Activated CD8-positive, alpha-beta memory T cell treated with anti-CD3 and anti-CD28 coated beads for 36 hours (primary cell): ENCODE results near the gene TAL2. TPM values are rescaled to one million over a fixed set of nuclear protein-coding genes. Genes with fewer than 3 reads are reported as not detected.

Source experiments
- CTCF ChIA-PET: fragments of 350-600 bp; sonication (Branson Sonifier 250); formaldehyde crosslinking; loops from one replicate; lab custom pipeline; 2021; ENCODE audit warnings: antibody characterized with exemption; lab: Charles Lee
- POLR2A ChIA-PET: fragments of 350-600 bp; sonication (Branson Sonifier 250); formaldehyde crosslinking; loops from one replicate; lab custom pipeline; 2021; ENCODE audit warnings: antibody characterized with exemption; lab: Charles Lee
- total RNA-seq, 2 experiments: library from RNA; stranded (reverse); gene quantifications; one replicate each; pipeline ENCODE4 v1.2.3, GENCODE V29; 2021

TAL2 gene
- under 1 TPM in 1 of 2 experiments, not detected in 1; 0.29 TPM for total RNA-seq

GRCh38 chr9:105662184-105663104, at the start of gene TAL2:
Gene TAL2 (plus strand): TSS chr9:105662457. CDS start chr9:105662497, 40 bp downstream.
- CTCF ChIA-PET = no interaction called here

GRCh38 chr9:105621001-105621400, 41.3 kb upstream of the TAL2 start:
- ChIA-PET POLR2A (no interaction called here), CTCF (interaction anchor here (0.6 to 0.7 kb wide), 2 partner anchors 261 to 539 kb away, joined by 3 read pairs; no protein-coding TSS in a partner anchor)

More at GRCh38 chr9:105662184-105663104, at the start of gene TAL2:
- POLR2A ChIA-PET = no interaction called here

- ChIA-PET CTCF (no interaction called here), POLR2A (no interaction called here)
These were observed 37.2 kb upstream of the TAL2 start for GRCh38 chr9:105625088-105625487.

- POLR2A ChIA-PET = no interaction called here
- CTCF ChIA-PET = no interaction called here
These were observed 29.4 kb upstream of the TAL2 start for GRCh38 chr9:105632807-105633206.

GRCh38 chr9:105633411-105633810, 28.8 kb upstream of the TAL2 start:
- ChIA-PET POLR2A (no interaction called here), CTCF (no interaction called here)

- POLR2A ChIA-PET = no interaction called here
- CTCF ChIA-PET = no interaction called here
These were observed 25.9 kb upstream of the TAL2 start for GRCh38 chr9:105636331-105636730.

- POLR2A ChIA-PET = no interaction called here
- CTCF ChIA-PET = interaction anchor here (0.9 kb wide), 1 partner anchor 78 kb away, joined by 3 read pairs; no protein-coding TSS in a partner anchor
These were observed 24.4 kb upstream of the TAL2 start for GRCh38 chr9:105637787-105638395.

- ChIA-PET CTCF (no interaction called here), POLR2A (no interaction called here)
These were observed 22.3 kb upstream of the TAL2 start for GRCh38 chr9:105639936-105640335.

- ChIA-PET CTCF (no interaction called here), POLR2A (no interaction called here)
These were observed 18.5 kb upstream of the TAL2 start for GRCh38 chr9:105643795-105644194.

- ChIA-PET POLR2A (no interaction called here), CTCF (no interaction called here)
These were observed 15.2 kb upstream of the TAL2 start for GRCh38 chr9:105646879-105647594.

GRCh38 chr9:105647595-105648349, 14.5 kb upstream of the TAL2 start:
- POLR2A ChIA-PET = no interaction called here
- CTCF ChIA-PET = no interaction called here

- ChIA-PET CTCF (no interaction called here), POLR2A (no interaction called here)
These were observed 10.5 kb upstream of the TAL2 start for GRCh38 chr9:105651806-105652205.

- ChIA-PET CTCF (interaction anchor here (1.1 kb wide), 1 partner anchor 62 kb away, joined by 3 read pairs; no protein-coding TSS in a partner anchor), POLR2A (no interaction called here)
These were observed 5.9 kb upstream of the TAL2 start for GRCh38 chr9:105656131-105656921.

GRCh38 chr9:105658351-105658750, 3.9 kb upstream of the TAL2 start:
- ChIA-PET POLR2A (no interaction called here), CTCF (no interaction called here)

GRCh38 chr9:105661011-105661410, 1.2 kb upstream of the TAL2 start:
- ChIA-PET POLR2A (no interaction called here), CTCF (no interaction called here)

- POLR2A ChIA-PET = no interaction called here
- CTCF ChIA-PET = no interaction called here
These were observed 1.7 kb downstream of the TAL2 start for GRCh38 chr9:105663914-105664313.

- CTCF ChIA-PET = no interaction called here
- POLR2A ChIA-PET = no interaction called here
These were observed 5.6 kb downstream of the TAL2 start for GRCh38 chr9:105667867-105668266.

GRCh38 chr9:105670315-105670714, 8.1 kb downstream of the TAL2 start:
- CTCF ChIA-PET = no interaction called here
- POLR2A ChIA-PET = no interaction called here

- ChIA-PET POLR2A (no interaction called here), CTCF (no interaction called here)
These were observed 8.5 kb downstream of the TAL2 start for GRCh38 chr9:105670775-105671174.
